ENCODE measurements around the gene GIPC2.
"Not testable (repeated sequence)": the region's sequence is repeated elsewhere in the genome, so short reads cannot be mapped to it uniquely, and the experiment has no call there.

The GIPC2 gene

GRCh38 chr1:78036450-78036849 lies 9.3 kb upstream of the GIPC2 start:
- DNase-seq (ENCODE audit: low spot score): no peak

GRCh38 chr1:78038071-78038470 lies 7.7 kb upstream of the GIPC2 start:
- no peak for DNase-seq (ENCODE audit: low spot score)

GRCh38 chr1:78038491-78038939 lies 7.3 kb upstream of the GIPC2 start:
- no peak for DNase-seq (ENCODE audit: low spot score)

GRCh38 chr1:78040484-78041089 lies 5.2 kb upstream of the GIPC2 start:
- no peak for DNase-seq (ENCODE audit: low spot score)

- no peak for DNase-seq (ENCODE audit: low spot score)
Observed at GRCh38 chr1:78043436-78043835, 2.3 kb upstream of the GIPC2 start.

GRCh38 chr1:78044796-78045562 lies 787 bp upstream of the GIPC2 start:
- no peak for DNase-seq (ENCODE audit: low spot score)

GRCh38 chr1:78045563-78045925 lies 222 bp upstream of the GIPC2 start:
- DNase-seq (ENCODE audit: low spot score): no peak

- no peak for DNase-seq (ENCODE audit: low spot score)
Observed at GRCh38 chr1:78047106-78047505, 1.3 kb downstream of the GIPC2 start.

- DNase-seq (ENCODE audit: low spot score): no peak
Observed at GRCh38 chr1:78047631-78048030, 1.9 kb downstream of the GIPC2 start.

- DNase-seq (ENCODE audit: low spot score): no peak
Observed at GRCh38 chr1:78048446-78048845, 2.7 kb downstream of the GIPC2 start.

GRCh38 chr1:78049396-78049795 lies 3.6 kb downstream of the GIPC2 start:
- DNase-seq (ENCODE audit: low spot score): no peak

GRCh38 chr1:78051005-78051404 lies 5.2 kb downstream of the GIPC2 start:
- no peak for DNase-seq (ENCODE audit: low spot score)

- no peak for DNase-seq (ENCODE audit: low spot score)
Observed at GRCh38 chr1:78052685-78053405, 7.1 kb downstream of the GIPC2 start.

GRCh38 chr1:78053498-78053897 lies 7.7 kb downstream of the GIPC2 start:
- no peak for DNase-seq (ENCODE audit: low spot score)

- no peak for DNase-seq (ENCODE audit: low spot score)
Observed at GRCh38 chr1:78054559-78054958, 8.8 kb downstream of the GIPC2 start.

- no peak for DNase-seq (ENCODE audit: low spot score)
Observed at GRCh38 chr1:78054972-78055371, 9.2 kb downstream of the GIPC2 start.

- no peak for DNase-seq (ENCODE audit: low spot score)
Observed at GRCh38 chr1:78055565-78056132, 9.9 kb downstream of the GIPC2 start.

- no peak for DNase-seq (ENCODE audit: low spot score)
Observed at GRCh38 chr1:78058670-78059069, 12.9 kb downstream of the GIPC2 start.

- DNase-seq (ENCODE audit: low spot score): no peak
Observed at GRCh38 chr1:78060857-78061563, 15.2 kb downstream of the GIPC2 start.

GRCh38 chr1:78061825-78062523 lies 16.2 kb downstream of the GIPC2 start:
- DNase-seq (ENCODE audit: low spot score): no peak

GRCh38 chr1:78064886-78065285 lies 19.1 kb downstream of the GIPC2 start:
- DNase-seq (ENCODE audit: low spot score): not testable (repeated sequence)
